Coronary artery (tissue), 2 donors: ENCODE measurements around the gene PPP1R12B.

Experiments
- DNase-seq: peaks from one replicate; pipeline ENCODE4 v3.0.0-alpha.2; 2017; ENCODE audit warnings: low spot score
- H3K27ac ChIP-seq, 2 donors: fragments of 200-600 bp; sonication (generic); one replicate each; pipeline ENCODE4 v1.5.1; 2016 to 2019
- H3K4me3 ChIP-seq: fragments of 200-600 bp; sonication (generic); 2 replicates; pipeline ENCODE4 v1.5.1; 2016; ENCODE audit warnings: mild to moderate bottlenecking, moderate library complexity
- TF ChIP-seq, protein P1 (sequence below): fragments of 200-600 bp; sonication (generic); IDR thresholded peaks from one replicate; pipeline ENCODE4 v1.5.1; 2019; ENCODE audit warnings: antibody characterized with exemption

Gene PPP1R12B

DNA sequence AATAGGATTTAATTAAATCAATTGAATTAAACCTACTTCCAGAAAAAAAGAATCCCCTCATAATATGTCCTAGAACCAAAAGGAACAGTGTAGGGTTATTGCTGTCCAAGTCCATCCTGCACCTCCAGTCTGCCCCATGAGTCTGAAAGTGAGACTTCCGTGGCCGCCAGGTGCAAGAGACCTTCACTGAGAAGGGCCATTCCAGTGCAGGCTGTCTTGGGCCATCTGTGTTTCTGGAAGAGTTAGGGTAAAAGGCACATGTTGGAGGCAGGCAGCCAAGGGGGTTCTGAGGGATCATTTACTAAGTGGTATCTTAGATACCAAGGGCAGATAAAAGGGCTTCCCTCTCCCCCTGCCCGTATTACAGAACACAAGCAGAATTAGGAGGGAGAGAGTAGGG, 37.8 kb upstream of the PPP1R12B start:
- TF ChIP-seq, protein P1, sequence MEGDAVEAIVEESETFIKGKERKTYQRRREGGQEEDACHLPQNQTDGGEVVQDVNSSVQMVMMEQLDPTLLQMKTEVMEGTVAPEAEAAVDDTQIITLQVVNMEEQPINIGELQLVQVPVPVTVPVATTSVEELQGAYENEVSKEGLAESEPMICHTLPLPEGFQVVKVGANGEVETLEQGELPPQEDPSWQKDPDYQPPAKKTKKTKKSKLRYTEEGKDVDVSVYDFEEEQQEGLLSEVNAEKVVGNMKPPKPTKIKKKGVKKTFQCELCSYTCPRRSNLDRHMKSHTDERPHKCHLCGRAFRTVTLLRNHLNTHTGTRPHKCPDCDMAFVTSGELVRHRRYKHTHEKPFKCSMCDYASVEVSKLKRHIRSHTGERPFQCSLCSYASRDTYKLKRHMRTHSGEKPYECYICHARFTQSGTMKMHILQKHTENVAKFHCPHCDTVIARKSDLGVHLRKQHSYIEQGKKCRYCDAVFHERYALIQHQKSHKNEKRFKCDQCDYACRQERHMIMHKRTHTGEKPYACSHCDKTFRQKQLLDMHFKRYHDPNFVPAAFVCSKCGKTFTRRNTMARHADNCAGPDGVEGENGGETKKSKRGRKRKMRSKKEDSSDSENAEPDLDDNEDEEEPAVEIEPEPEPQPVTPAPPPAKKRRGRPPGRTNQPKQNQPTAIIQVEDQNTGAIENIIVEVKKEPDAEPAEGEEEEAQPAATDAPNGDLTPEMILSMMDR, result no peak
- Histone ChIP-seq H3K4me3 (no peak overlapping the region), H3K27ac (no peak overlapping the region)
- DNase-seq, result no peak

DNA sequence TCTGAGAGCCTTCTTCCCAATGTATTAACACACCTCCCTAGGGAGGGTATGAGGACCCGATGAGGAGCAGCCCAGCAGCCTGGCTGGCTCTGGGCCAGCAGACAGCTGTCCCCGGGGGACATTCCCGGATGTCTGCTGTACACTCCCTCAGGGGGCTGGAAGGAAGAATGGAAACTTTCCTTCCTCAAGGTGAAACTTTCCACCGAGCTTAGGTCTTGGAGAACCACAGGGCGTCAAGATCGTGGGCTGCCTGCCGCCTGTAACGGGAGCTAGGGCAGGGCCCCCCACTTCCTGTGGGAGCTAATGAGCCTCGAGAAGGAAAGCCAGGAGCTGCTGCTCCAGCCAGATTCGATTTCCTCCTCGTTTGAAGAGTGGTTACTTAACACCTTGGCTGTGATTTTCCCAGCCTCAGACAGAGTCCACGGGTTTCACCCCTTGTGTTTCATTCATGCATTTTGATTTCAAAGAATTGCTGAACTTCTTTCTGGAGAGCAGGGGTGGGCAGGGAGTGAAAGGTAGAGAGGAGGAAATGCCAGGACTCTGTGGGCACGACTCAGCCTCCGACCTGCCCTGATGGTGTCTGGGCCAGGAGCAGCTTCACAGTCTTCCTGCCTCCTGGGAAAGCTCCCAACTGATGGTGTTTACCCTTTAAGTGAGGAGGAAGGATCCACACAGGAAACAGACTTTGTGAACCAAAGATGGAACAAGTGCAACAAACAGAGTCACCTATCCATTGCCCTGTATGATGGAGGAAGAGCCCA, 36.4 kb upstream of the PPP1R12B start:
- Histone ChIP-seq H3K27ac (peak overlapping the region in 1 of 2 donors; percentile 80), H3K4me3 (peak overlapping the region; percentile 6)
- TF ChIP-seq, protein P1, result no peak
- DNase-seq, result no peak

DNA sequence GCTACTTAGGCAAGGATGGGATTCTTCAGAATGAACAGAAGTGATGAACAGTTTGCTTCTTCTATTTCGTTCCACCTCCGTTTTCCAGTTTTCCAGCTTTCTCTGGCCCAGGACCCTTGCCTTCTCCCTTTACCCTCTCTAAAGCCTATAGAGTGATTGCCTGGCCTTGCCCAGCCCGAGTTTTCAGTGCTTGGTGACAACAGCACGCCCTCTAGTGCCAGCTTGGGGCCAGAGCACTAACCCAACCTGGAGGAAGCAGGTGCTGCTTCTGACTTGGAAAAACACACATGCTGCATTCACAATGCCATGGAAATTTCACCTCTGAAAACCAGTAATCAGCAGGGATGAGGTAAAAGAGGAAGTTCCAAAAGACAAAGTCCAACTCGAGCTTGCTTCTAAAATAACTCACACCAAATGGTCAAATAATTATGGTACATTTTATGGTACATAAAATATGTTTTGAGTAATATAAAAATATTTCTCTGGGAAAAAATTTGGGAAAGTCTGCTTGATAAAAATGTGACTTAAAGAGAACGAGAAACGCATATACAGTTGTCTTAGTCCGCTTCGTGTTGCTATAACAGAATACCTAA, 32.8 kb upstream of the PPP1R12B start:
- no peak overlapping the region for H3K27ac ChIP-seq
- H3K4me3 ChIP-seq, result no peak overlapping the region
- TF ChIP-seq, protein P1, result peak; percentile 85
- DNase-seq, result peak; percentile 74

DNA sequence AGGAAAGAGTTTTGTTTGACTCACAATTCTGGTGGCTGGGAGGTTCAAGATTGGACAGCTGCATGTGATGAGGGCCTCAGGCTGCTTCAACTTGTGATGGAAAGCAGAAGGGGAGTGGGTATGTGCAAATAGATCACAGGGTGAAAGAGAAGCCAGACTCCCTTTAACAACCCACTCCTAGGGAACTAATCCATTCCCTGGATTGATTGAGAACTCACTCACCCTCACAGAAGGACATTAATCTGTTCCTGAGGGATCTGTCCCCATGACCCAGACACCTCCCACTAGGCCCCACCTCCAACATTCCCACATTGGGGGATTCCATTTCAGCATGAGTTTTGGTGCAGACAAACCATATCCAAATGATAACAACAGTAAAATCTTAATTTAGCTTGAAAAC, 32.3 kb upstream of the PPP1R12B start:
- peak; percentile 21 for DNase-seq
- TF ChIP-seq, protein P1, result no peak
- Histone ChIP-seq H3K4me3 (no peak overlapping the region), H3K27ac (no peak overlapping the region)

DNA sequence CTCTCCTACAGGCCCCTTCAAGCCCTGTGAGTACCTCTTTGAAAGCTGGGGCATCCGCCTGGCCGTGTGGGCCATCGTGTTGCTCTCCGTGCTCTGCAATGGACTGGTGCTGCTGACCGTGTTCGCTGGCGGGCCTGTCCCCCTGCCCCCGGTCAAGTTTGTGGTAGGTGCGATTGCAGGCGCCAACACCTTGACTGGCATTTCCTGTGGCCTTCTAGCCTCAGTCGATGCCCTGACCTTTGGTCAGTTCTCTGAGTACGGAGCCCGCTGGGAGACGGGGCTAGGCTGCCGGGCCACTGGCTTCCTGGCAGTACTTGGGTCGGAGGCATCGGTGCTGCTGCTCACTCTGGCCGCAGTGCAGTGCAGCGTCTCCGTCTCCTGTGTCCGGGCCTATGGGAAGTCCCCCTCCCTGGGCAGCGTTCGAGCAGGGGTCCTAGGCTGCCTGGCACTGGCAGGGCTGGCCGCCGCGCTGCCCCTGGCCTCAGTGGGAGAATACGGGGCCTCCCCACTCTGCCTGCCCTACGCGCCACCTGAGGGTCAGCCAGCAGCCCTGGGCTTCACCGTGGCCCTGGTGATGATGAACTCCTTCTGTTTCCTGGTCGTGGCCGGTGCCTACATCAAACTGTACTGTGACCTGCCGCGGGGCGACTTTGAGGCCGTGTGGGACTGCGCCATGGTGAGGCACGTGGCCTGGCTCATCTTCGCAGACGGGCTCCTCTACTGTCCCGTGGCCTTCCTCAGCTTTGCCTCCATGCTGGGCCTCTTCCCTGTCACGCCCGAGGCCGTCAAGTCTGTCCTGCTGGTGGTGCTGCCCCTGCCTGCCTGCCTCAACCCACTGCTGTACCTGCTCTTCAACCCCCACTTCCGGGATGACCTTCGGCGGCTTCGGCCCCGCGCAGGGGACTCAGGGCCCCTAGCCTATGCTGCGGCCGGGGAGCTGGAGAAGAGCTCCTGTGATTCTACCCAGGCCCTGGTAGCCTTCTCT, 30.3 kb upstream of the PPP1R12B start:
- no peak overlapping the region for H3K4me3 ChIP-seq
- TF ChIP-seq, protein P1, result no peak
- H3K27ac ChIP-seq, result no peak overlapping the region
- no peak for DNase-seq

DNA sequence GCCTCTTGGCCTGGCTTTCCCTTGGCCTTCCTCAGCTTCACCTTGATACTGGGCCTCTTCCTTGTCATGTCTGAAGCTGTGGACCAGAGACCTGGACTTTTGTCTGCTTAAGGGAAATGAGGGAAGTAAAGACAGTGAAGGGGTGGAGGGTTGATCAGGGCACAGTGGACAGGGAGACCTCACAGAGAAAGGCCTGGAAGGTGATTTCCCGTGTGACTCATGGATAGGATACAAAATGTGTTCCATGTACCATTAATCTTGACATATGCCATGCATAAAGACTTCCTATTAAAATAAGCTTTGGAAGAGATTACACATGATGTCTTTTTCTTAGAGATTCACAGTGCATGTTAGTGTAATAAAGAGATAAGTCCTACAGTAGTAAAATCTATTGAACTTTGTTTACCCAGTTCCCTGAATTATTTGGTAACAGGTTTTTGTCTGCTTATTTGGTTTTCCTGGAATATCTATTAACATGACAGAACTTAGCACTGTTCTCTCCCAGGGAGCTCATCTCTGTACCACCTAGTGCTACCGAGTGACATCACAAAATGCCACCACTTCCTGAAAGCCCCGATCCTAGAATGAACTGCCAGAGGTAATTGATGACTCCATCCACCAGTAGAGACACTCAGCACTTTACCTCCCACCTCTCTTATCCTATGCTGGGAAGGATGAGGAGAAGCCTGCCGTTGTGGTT, 29.0 kb upstream of the PPP1R12B start:
- no peak for DNase-seq
- TF ChIP-seq, protein P1, result no peak
- no peak overlapping the region for H3K4me3 ChIP-seq
- H3K27ac ChIP-seq, result no peak overlapping the region
